MG63 (cell line): ENCODE results near the gene ITGB3. TPM values are rescaled to one million over a fixed set of nuclear protein-coding genes. Genes with fewer than 3 reads are reported as not detected.
"Not testable (repeated sequence)": the region's sequence is repeated elsewhere in the genome, so short reads cannot be mapped to it uniquely, and the experiment has no call there.

Source experiments
- DNase-seq: peaks from one replicate; pipeline ENCODE4 v3.0.0-alpha.2; 2020
- H3K27me3 ChIP-seq: fragments of 250-450 bp; sonication (Bioruptor Pico); 2 replicates; pipeline ENCODE4 v1.5.1; 2020; ENCODE audit warnings: mild to moderate bottlenecking, moderate library complexity
- H3K36me3 ChIP-seq: fragments of 250-450 bp; sonication (Bioruptor Pico); 2 replicates; pipeline ENCODE4 v1.5.1; 2020; ENCODE audit warnings: mild to moderate bottlenecking, moderate library complexity
- H3K4me3 ChIP-seq: fragments of 250-450 bp; sonication (Bioruptor Pico); 2 replicates; pipeline ENCODE4 v1.5.1; 2020; ENCODE audit warnings: mild to moderate bottlenecking, moderate library complexity
- H3K9me3 ChIP-seq: fragments of 250-450 bp; sonication (Bioruptor Pico); 2 replicates; pipeline ENCODE4 v1.5.1; 2020; ENCODE audit warnings: mild to moderate bottlenecking, moderate library complexity
- total RNA-seq: library from RNA; depleted of rRNA; stranded (reverse); fragments of >200 nt; shearing (Covaris generic); gene quantifications from 2 replicates; pipeline ENCODE4 v1.2.3, GENCODE V29; 2014; ENCODE audit warnings: low replicate concordance

Gene ITGB3
- total RNA-seq, 1 experiment from 2014 or later, result 12.1 TPM

- Histone ChIP-seq H3K4me3 (peak overlapping the region; percentile 18; the same call in 1 of the 2 replicates), H3K27me3 (no peaks in the 10 kb centered on the region), H3K36me3 (peaks cover 7% of the 10 kb centered on the region; the same call in 1 of the 2 replicates), H3K9me3 (no peaks in the 10 kb centered on the region)
- DNase-seq, result peak; percentile 86
Measured at GRCh38 chr17:47257651-47258339, 4.2 kb downstream of the ITGB3 start.

GRCh38 chr17:47262586-47262985 lies 9.0 kb downstream of the ITGB3 start:
- Histone ChIP-seq H3K9me3 (no peaks in the 10 kb centered on the region), H3K27me3 (no peaks in the 10 kb centered on the region), H3K4me3 (no peak overlapping the region), H3K36me3 (peaks cover 7% of the 10 kb centered on the region; the same call in 1 of the 2 replicates)
- no peak for DNase-seq

GRCh38 chr17:47264166-47264565 lies 10.5 kb downstream of the ITGB3 start:
- no peak for DNase-seq
- peaks cover 12% of the 10 kb centered on the region for H3K9me3 ChIP-seq
- peaks cover 4% of the 10 kb centered on the region; the same call in 1 of the 2 replicates for H3K36me3 ChIP-seq
- H3K27me3 ChIP-seq, result no peaks in the 10 kb centered on the region
- H3K4me3 ChIP-seq, result no peak overlapping the region

GRCh38 chr17:47265983-47266541 lies 12.4 kb downstream of the ITGB3 start:
- peaks cover 18% of the 10 kb centered on the region for H3K9me3 ChIP-seq
- peaks cover 4% of the 10 kb centered on the region; the same call in 1 of the 2 replicates for H3K36me3 ChIP-seq
- DNase-seq, result peak; percentile 35
- no peak overlapping the region for H3K4me3 ChIP-seq
- H3K27me3 ChIP-seq, result no peaks in the 10 kb centered on the region

GRCh38 chr17:47266782-47267181 lies 13.2 kb downstream of the ITGB3 start:
- H3K9me3 ChIP-seq, result peaks cover 18% of the 10 kb centered on the region
- no peaks in the 10 kb centered on the region for H3K27me3 ChIP-seq
- DNase-seq, result no peak
- no peak overlapping the region for H3K4me3 ChIP-seq
- H3K36me3 ChIP-seq, result peaks cover 4% of the 10 kb centered on the region; the same call in 1 of the 2 replicates

- Histone ChIP-seq H3K4me3 (no peak overlapping the region), H3K27me3 (no peaks in the 10 kb centered on the region), H3K9me3 (peaks cover 18% of the 10 kb centered on the region), H3K36me3 (peaks cover 4% of the 10 kb centered on the region; the same call in 1 of the 2 replicates)
- peak; percentile 72 for DNase-seq
Measured at GRCh38 chr17:47267354-47267828, 13.8 kb downstream of the ITGB3 start.

GRCh38 chr17:47268964-47269363 lies 15.3 kb downstream of the ITGB3 start:
- H3K4me3 ChIP-seq, DNase-seq, H3K36me3 ChIP-seq, H3K27me3 ChIP-seq: not testable (repeated sequence)
- H3K9me3 ChIP-seq, result peaks cover 20% of the 10 kb centered on the region

- not testable (repeated sequence) for DNase-seq, H3K27me3 ChIP-seq, H3K36me3 ChIP-seq, H3K4me3 ChIP-seq
- H3K9me3 ChIP-seq, result peaks cover 20% of the 10 kb centered on the region
Measured at GRCh38 chr17:47269561-47270280, 16.1 kb downstream of the ITGB3 start.

GRCh38 chr17:47270946-47271705 lies 17.5 kb downstream of the ITGB3 start:
- Histone ChIP-seq H3K27me3 (no peaks in the 10 kb centered on the region), H3K9me3 (peaks cover 20% of the 10 kb centered on the region), H3K4me3 (no peak overlapping the region), H3K36me3 (peaks cover 4% of the 10 kb centered on the region; the same call in 1 of the 2 replicates)
- no peak for DNase-seq

- DNase-seq, result no peak
- Histone ChIP-seq H3K4me3 (no peak overlapping the region), H3K27me3 (no peaks in the 10 kb centered on the region), H3K36me3 (peaks cover 4% of the 10 kb centered on the region; the same call in 1 of the 2 replicates), H3K9me3 (peaks cover 20% of the 10 kb centered on the region)
Measured at GRCh38 chr17:47272491-47272890, 18.9 kb downstream of the ITGB3 start.

GRCh38 chr17:47273245-47273644 lies 19.6 kb downstream of the ITGB3 start:
- DNase-seq, result no peak
- Histone ChIP-seq H3K36me3 (no peaks in the 10 kb centered on the region), H3K4me3 (no peak overlapping the region), H3K9me3 (peaks cover 14% of the 10 kb centered on the region), H3K27me3 (no peaks in the 10 kb centered on the region)

GRCh38 chr17:47274319-47275069 lies 20.9 kb downstream of the ITGB3 start:
- no peaks in the 10 kb centered on the region for H3K36me3 ChIP-seq
- DNase-seq, result no peak
- peaks cover 4% of the 10 kb centered on the region; the same call in 1 of the 2 replicates for H3K9me3 ChIP-seq
- H3K4me3 ChIP-seq, result no peak overlapping the region
- H3K27me3 ChIP-seq, result no peaks in the 10 kb centered on the region

GRCh38 chr17:47275245-47275984 lies 21.8 kb downstream of the ITGB3 start:
- Histone ChIP-seq H3K9me3 (peaks cover 2% of the 10 kb centered on the region; the same call in 1 of the 2 replicates), H3K27me3 (no peaks in the 10 kb centered on the region), H3K36me3 (no peaks in the 10 kb centered on the region), H3K4me3 (no peak overlapping the region)
- DNase-seq, result peak; percentile 82

GRCh38 chr17:47276444-47276843 lies 22.8 kb downstream of the ITGB3 start:
- DNase-seq, result no peak
- Histone ChIP-seq H3K36me3 (no peaks in the 10 kb centered on the region), H3K4me3 (no peak overlapping the region), H3K9me3 (peaks cover 2% of the 10 kb centered on the region; the same call in 1 of the 2 replicates), H3K27me3 (no peaks in the 10 kb centered on the region)

- peak; percentile 89 for DNase-seq
- Histone ChIP-seq H3K36me3 (no peaks in the 10 kb centered on the region), H3K9me3 (peaks cover 2% of the 10 kb centered on the region; the same call in 1 of the 2 replicates), H3K27me3 (no peaks in the 10 kb centered on the region), H3K4me3 (no peak overlapping the region)
Measured at GRCh38 chr17:47276868-47277267, 23.2 kb downstream of the ITGB3 start.
